ENCODE data around the gene STRIP2.
"Not testable (repeated sequence)": the region's sequence is repeated elsewhere in the genome, so short reads cannot be mapped to it uniquely, and the experiment has no call there.

Gene STRIP2

DNA sequence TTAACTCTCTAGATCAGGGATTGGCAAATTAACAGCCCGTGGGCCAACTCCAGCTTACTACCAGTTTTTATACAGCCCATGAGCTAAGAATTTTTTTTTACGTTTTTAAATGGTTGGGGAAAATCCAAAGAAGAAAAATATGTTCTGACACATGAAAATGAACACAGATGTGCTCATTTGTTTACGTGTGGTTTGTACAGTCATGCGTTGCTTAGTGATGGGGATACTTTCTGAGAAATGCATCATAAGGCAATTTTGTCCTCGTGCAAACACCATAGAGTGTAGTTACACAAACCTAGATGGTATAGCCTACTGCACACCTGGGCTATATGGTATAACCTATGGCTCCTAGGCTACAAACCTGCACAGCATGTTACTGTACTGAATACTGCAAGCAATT is 59.8 kb downstream of the STRIP2 start:
- DNase-seq (ENCODE audit: low spot score), result peak; percentile 59

DNA sequence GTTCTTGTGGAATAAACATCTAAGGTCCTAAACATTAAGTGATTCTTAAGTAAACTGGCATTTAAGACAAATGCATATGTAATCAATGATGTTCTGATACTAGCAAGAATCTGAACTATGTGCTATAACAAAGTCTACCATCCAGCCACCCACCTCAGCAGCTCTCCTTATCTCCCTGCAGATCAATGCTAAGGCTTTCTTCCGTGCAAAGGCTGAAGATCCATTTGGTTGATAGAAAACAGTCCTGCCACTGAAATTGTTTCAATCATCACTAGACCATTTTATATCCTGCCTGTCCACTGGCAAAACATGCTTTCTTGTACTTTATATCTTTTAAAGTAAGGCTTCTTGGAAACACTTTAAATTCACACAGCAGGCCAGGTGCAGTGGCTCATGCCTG is 61.8 kb downstream of the STRIP2 start:
- no peak for DNase-seq (ENCODE audit: low spot score)

GRCh38 chr7:129496653-129497052 is 62.4 kb downstream of the STRIP2 start:
- no peak for DNase-seq (ENCODE audit: low spot score)

GRCh38 chr7:129497156-129497555 is 62.9 kb downstream of the STRIP2 start:
- DNase-seq (ENCODE audit: low spot score), result no peak

DNA sequence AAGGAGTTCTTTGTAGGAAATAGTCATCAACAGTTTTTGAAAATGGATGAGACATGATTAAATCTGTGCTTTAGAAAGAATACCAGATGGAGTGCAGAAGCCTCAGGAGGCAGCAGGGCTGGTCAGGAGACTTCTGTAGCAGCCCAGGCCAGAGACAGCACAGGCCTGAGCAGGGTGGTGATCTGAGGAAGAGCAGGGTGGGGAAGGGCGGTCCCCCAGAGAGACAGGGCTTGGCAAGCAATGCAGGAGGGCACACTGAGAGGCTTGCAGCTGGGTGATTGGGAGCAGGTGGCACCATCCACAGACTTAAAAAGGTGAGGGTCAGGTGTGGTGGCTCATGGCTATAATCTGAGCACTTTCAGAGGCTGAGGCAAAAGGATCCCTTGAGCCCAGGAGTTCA is 63.8 kb downstream of the STRIP2 start:
- DNase-seq (ENCODE audit: low spot score), result no peak

DNA sequence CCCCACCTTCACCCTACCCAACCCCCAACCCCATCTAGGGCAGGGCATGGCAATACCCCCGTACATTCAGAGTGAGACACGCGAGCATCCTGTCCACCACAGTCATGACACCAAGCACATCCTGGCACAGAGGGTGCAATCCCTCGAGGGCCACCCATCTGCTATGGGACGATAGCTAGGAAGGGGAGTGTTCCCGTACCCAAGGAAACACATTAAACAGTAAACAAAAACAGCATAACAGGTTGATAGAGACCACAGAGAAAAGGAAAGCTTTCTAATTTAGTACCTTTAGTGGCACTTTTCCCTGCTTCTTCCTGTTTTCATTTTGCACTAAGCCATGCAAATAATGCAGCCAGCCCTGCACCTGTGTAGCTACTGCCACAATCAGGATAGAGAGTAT is 65.8 kb downstream of the STRIP2 start:
- no peak for DNase-seq (ENCODE audit: low spot score)

DNA sequence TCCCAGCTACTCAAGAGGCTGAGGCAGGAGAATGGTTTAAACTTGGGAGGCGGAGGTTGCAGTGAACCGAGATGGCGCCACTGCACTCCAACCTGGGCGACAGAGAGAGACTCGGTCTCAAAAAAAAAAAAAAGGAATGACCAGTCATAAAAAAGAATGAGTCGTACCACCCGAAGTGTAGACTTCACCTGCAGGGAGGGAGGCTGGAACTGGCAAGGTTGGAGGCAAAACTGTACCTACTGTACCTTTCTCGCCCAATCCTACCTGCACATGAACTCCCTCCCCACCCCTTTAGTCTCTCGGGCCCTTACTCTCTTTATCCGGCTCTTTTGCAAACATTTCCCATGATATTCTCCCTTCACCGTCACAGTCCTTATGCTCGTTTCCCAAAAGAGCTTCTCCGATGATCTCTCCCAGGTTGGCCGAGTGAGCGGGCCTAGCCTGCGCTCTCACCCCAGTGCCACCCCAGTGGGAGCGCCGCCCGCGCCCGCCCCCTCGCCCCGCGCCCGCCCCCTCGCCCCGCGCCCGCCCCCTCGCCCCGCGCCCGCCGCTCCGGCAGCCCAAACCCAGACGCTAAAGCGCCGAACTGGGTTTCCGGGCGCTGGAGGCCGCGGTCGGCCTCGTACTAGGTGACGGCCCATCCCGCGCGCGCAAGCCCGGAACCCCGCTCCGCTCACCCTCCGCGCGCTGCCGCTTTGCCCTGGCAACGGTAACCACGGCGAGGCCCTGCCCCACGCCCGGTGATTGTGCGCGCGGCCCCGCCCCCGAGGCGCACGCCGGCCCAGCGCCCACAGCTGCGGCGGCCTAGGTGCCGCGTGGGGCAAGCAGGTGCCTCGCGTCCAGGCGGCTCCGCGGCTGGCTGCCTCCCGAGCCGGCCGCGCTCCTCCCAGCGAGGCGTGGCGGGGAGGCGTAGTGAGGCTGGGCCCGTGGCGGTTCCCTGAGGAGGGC is 67.8 kb downstream of the STRIP2 start, which contains the start of gene SMKR1:
Gene SMKR1 (plus strand): TSS at position 772 of the 948 bp plus-strand sequence. CDS start 294 bp downstream, outside the sequence.
- peak; percentile 94 for DNase-seq (ENCODE audit: low spot score)

DNA sequence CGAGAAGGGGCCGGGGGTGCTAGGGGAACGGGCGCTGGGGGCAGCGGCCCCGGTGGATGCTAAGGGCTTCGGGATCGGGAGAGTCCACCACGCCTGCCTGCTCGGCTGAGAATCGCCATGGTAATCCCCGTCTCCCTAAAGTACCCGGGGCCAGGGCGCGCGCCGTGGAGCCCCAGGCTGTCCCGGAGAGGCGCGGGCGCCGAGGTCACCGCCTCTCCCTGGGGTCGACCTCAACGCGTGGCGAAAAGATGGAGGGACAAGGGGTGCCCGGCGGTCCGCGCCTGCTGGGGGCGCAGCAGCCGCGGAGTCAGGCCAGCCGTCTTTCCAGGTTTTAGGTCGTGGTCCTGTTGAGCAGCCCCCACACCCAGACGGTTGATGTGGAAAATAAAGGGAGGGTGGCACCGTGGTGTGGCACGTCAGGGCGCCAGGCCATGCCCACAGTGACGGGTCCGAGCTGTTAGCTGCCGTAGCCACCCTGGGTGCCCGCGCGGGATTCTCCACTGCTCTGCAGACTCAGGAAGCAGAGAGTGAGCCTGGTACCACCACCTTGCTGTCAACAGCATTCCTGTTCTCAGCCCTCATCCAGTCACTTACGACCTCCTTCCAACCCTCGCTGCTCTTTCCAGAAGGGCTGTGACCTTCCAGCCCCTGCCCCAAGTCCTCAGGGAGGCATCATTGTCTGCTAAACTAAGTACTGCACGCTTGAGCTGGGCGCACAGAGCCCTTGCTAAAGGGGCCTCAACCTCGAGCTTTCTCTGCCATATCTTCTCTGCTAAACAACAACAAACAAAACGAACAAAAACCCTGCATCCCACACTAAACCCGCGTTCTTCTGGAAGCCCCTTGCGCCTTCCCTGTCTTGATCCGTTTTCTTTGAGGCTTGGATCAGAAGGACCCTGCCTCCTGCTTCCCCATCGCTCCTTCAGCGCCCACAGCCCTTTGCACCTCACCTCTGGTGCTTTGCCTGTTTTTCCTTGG is 68.8 kb downstream of the STRIP2 start:
- no peak for DNase-seq (ENCODE audit: low spot score)

DNA sequence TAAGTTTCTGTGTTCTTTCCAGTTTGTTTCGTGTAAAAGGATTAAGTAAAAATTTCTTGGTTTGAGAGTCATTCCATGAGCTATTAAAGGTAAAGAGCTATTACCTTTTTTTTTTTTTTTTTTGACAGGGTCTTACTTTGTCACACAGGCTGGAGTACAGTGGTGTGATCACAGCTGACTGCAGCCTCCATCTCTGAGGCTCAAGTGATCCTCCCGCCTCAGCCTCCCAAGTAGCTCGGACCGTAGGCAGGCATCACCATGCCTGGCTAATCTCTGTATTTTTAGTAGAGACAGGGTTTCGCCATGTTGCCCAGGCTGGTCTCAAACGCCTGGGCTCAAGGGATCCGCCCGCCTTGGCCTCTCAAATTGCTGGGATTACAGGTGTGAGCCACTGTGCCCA is 69.5 kb downstream of the STRIP2 start:
- no peak for DNase-seq (ENCODE audit: low spot score)

DNA sequence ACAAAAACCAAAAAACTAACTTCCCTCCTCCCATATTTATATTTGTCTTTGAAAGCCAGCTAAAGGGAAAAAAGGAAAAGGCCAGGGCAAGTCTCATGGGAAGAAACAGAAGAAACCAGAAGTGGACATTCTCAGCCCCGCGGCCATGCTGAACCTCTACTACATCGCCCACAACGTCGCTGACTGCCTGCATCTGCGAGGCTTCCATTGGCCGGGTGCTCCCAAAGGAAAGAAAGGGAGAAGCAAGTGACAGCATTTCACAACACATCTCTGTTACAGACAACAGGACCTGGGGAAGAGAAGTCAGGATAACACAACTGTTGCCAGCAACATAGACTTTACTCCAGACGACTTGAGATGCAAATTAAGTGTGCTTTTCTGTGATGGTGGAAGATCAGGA is 78.0 kb downstream of the STRIP2 start:
- DNase-seq (ENCODE audit: low spot score), result no peak

- no peak for DNase-seq (ENCODE audit: low spot score)
Observed at GRCh38 chr7:129513546-129513945, 79.3 kb downstream of the STRIP2 start.

- DNase-seq (ENCODE audit: low spot score), result peak; percentile 51
Observed at GRCh38 chr7:129514683-129515082, 80.5 kb downstream of the STRIP2 start.

DNA sequence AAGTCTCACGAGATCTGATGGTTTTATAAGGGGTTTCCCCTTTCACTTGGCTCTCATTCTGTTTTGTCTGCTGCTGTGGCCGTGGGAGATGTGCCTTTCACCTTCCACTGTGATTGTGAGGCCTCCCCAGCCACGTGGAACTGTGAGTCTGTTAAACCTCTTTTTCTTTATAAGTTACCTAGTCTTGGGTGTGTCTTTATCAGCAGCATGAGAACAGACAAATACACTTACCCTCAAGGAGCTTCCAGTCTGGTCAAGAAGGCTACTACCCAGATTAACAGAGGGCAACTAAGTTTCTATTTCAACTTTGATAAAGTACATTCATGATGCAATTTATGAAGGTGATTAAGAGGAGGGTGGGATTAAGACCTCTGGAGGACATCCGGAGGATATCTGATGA is 81.1 kb downstream of the STRIP2 start:
- no peak for DNase-seq (ENCODE audit: low spot score)

GRCh38 chr7:129517931-129518330 is 83.7 kb downstream of the STRIP2 start:
- DNase-seq (ENCODE audit: low spot score), result no peak

- no peak for DNase-seq (ENCODE audit: low spot score)
Observed at GRCh38 chr7:129519464-129519863, 85.2 kb downstream of the STRIP2 start.

DNA sequence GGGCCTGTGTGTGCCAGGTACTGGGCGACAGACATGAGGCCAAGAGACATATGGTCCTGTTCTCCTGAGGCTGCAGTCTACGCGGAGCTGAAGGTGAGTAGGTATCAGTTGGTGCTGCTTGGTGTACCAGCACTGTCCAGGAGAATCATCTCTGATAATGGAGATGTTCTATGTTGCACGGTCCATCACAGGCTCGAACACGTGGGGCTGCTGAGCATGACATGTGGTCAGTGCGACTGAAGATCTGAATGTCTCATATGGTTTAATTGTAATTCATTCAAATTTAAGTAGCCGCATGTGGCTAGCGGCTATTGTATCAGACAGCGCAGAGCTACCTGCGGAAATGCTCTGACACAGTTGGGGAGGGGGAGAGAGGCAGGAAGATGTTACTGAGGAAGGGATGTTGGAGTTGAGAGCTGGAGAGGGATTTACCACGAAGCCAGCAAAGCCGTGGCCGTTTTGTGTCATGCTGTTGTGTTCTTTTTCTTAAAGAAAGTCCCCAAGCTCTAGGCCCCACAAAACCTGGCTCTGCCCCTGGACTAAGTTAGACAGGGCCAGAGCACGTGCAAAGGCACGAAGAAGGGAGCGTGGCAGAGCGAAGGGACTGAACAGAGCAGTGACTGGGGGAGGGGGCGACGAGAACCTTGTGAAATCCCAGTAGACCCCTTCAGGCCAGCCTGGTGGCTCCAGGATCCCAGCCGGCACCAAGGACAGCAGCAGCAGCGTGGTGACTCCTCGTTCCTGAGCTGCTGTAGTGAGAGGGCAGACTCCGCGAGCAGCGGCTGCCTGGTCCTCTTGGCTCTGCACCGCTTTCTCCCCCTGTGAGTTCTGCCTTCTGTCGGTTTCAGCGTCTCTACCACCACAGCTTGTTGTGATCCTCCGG is 88.1 kb downstream of the STRIP2 start:
- DNase-seq (ENCODE audit: low spot score), result peak; percentile 38

- DNase-seq (ENCODE audit: low spot score), result no peak
Observed at GRCh38 chr7:129522971-129523340, 88.7 kb downstream of the STRIP2 start.

GRCh38 chr7:129523924-129524323 is 89.7 kb downstream of the STRIP2 start:
- DNase-seq (ENCODE audit: low spot score), result no peak

GRCh38 chr7:129524405-129524804 is 90.2 kb downstream of the STRIP2 start:
- DNase-seq (ENCODE audit: low spot score), result not testable (repeated sequence)

GRCh38 chr7:129525225-129525862 is 91.1 kb downstream of the STRIP2 start:
- no peak for DNase-seq (ENCODE audit: low spot score)

DNA sequence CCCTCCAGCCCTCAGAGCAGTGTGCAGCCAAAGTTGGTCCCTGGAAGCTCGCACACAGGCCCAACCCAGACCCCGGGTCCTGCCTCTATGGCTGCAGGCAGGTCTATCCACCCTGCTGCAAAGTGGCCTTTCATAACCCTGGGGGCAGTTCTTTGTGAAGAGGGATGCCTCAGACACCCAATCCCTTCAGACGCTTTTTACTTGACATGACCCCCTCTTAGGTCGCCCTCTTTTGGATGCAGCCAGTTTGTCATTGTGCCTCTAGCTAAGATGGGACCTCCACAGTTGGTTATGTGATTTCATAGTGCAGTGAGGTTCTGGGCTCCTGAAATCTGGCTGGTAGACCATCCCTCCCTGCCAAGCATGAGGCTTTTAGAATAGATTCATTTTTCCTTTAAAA is 95.4 kb downstream of the STRIP2 start:
- DNase-seq (ENCODE audit: low spot score), result no peak

Measured in AG08396 (cell line).